WTC11 (cell line): Measurements from ENCODE around the gene EEF2K. TPM values are rescaled to one million over a fixed set of nuclear protein-coding genes. Genes with fewer than 3 reads are reported as not detected.

Experiments
- CBFB ChIP-seq: sonication (generic); formaldehyde crosslinking; IDR thresholded peaks from 2 replicates; pipeline ENCODE4 v1.8.1; 2022; ENCODE audit warnings: mild to moderate bottlenecking, low read depth, missing genetic modification reagents
- ELF4 ChIP-seq: sonication (generic); formaldehyde crosslinking; IDR thresholded peaks from 2 replicates; pipeline ENCODE4 v1.8.1; 2022; ENCODE audit warnings: low read depth, mild to moderate bottlenecking, moderate library complexity, missing genetic modification reagents
- EMX1 ChIP-seq: fragments of 250-450 bp; sonication (Bioruptor Pico); IDR thresholded peaks from 2 replicates; pipeline ENCODE4 v1.8.0; 2021; ENCODE audit warnings: mild to moderate bottlenecking
- FOXJ3 ChIP-seq: sonication (generic); formaldehyde crosslinking; IDR thresholded peaks from 2 replicates; pipeline ENCODE4 v1.9.0; 2021; ENCODE audit warnings: missing genetic modification reagents, mild to moderate bottlenecking, borderline replicate concordance
- FOXK1 ChIP-seq: sonication (generic); formaldehyde crosslinking; IDR thresholded peaks from 2 replicates; pipeline ENCODE4 v1.8.0; 2022; ENCODE audit warnings: mild to moderate bottlenecking, moderate library complexity, missing genetic modification reagents
- HMGXB4 ChIP-seq: sonication (generic); formaldehyde crosslinking; IDR thresholded peaks from 2 replicates; pipeline ENCODE4 v1.8.1; 2023; ENCODE audit warnings: mild to moderate bottlenecking, moderate library complexity, missing genetic modification reagents
- IRF2 ChIP-seq: sonication (generic); formaldehyde crosslinking; IDR thresholded peaks from 2 replicates; pipeline ENCODE4 v1.8.0; 2022; ENCODE audit warnings: low read depth, missing genetic modification reagents, borderline replicate concordance
- MAX ChIP-seq: sonication (generic); formaldehyde crosslinking; IDR thresholded peaks from 2 replicates; pipeline ENCODE4 v1.8.0; 2022; ENCODE audit warnings: mild to moderate bottlenecking, missing genetic modification reagents
- NFATC4 ChIP-seq: fragments of 250-450 bp; sonication (Bioruptor Pico); IDR thresholded peaks from 2 replicates; pipeline ENCODE4 v1.9.0; 2021; ENCODE audit warnings: mild to moderate bottlenecking
- NFYB ChIP-seq: sonication (generic); formaldehyde crosslinking; conservative IDR thresholded peaks from 2 replicates; pipeline ENCODE4 v1.8.0; 2022; ENCODE audit warnings: low read depth, missing genetic modification reagents
- OVOL2 ChIP-seq: fragments of 250-450 bp; sonication (Bioruptor Pico); IDR thresholded peaks from 2 replicates; pipeline ENCODE4 v1.9.0; 2021; ENCODE audit warnings: mild to moderate bottlenecking, borderline replicate concordance
- PRDM15 ChIP-seq: sonication (generic); formaldehyde crosslinking; IDR thresholded peaks from 2 replicates; pipeline ENCODE4 v1.8.0; 2022; ENCODE audit warnings: missing genetic modification reagents
- PREB ChIP-seq: sonication (generic); formaldehyde crosslinking; IDR thresholded peaks from 2 replicates; pipeline ENCODE4 v1.8.1; 2022; ENCODE audit warnings: mild to moderate bottlenecking, missing genetic modification reagents, moderate library complexity, borderline replicate concordance
- SOX15 ChIP-seq: fragments of 250-450 bp; sonication (Bioruptor Pico); IDR thresholded peaks from 2 replicates; pipeline ENCODE4 v1.9.0; 2021; ENCODE audit warnings: mild to moderate bottlenecking
- TEAD4 ChIP-seq: sonication (generic); formaldehyde crosslinking; IDR thresholded peaks from 2 replicates; pipeline ENCODE4 v1.8.0; 2022; ENCODE audit warnings: mild to moderate bottlenecking, missing genetic modification reagents
- TP53 ChIP-seq: sonication (generic); formaldehyde crosslinking; IDR thresholded peaks from 2 replicates; pipeline ENCODE4 v1.8.1; 2023; ENCODE audit warnings: mild to moderate bottlenecking, missing genetic modification reagents
- USF1 ChIP-seq: sonication (generic); formaldehyde crosslinking; IDR thresholded peaks from 2 replicates; pipeline ENCODE4 v1.8.0; 2022; ENCODE audit warnings: mild to moderate bottlenecking, missing genetic modification reagents
- ZNF396 ChIP-seq: fragments of 250-450 bp; sonication (Bioruptor Pico); IDR thresholded peaks from 2 replicates; pipeline ENCODE4 v1.8.0; 2021; ENCODE audit warnings: mild to moderate bottlenecking, moderate library complexity, borderline replicate concordance
- ZNF416 ChIP-seq: fragments of 250-450 bp; sonication (Bioruptor Pico); IDR thresholded peaks from 2 replicates; pipeline ENCODE4 v1.9.0; 2021; ENCODE audit warnings: mild to moderate bottlenecking, inconsistent platforms
- total RNA-seq: library from RNA; stranded (reverse); gene quantifications from 3 replicates; pipeline ENCODE4 v1.2.3, GENCODE V29; 2021
- TF ChIP-seq, protein P1 (sequence below): fragments of 250-450 bp; sonication (Bioruptor Pico); IDR thresholded peaks from 2 replicates; pipeline ENCODE4 v1.9.0; 2021; ENCODE audit warnings: mild to moderate bottlenecking
- TF ChIP-seq, protein P2 (sequence below): sonication (generic); formaldehyde crosslinking; IDR thresholded peaks from 2 replicates; pipeline ENCODE4 v1.8.1; 2022; ENCODE audit warnings: low read depth, missing genetic modification reagents, borderline replicate concordance
- TF ChIP-seq, protein P3 (sequence below): fragments of 250-450 bp; sonication (Bioruptor Pico); IDR thresholded peaks from 2 replicates; pipeline ENCODE4 v2.1.2; 2022; ENCODE audit warnings: mild to moderate bottlenecking, moderate library complexity
- TF ChIP-seq, protein P4 (sequence below): sonication (generic); formaldehyde crosslinking; IDR thresholded peaks from 2 replicates; pipeline ENCODE4 v1.8.0; 2023; ENCODE audit warnings: missing genetic modification reagents

The EEF2K gene
- total RNA-seq, 1 experiment from 2014 or later: 26.7 TPM

- TF ChIP-seq PRDM15 (CRISPR knock-in tag) (no peak; the same call in 1 of the 2 replicates), SOX15 (CRISPR knock-in tag) (no peak), HMGXB4 (CRISPR knock-in tag) (peak; percentile 100), FOXK1 (CRISPR knock-in tag) (peak; percentile 88), EMX1 (CRISPR knock-in tag) (0 out of 2 replicates have a peak, but pooled peaks have one; percentile 26), ZNF396 (CRISPR knock-in tag) (no peak), PREB (peak; percentile 78; the same call in 1 of the 2 replicates), OVOL2 (CRISPR knock-in tag) (no peak), CBFB (CRISPR knock-in tag) (no peak), NFATC4 (CRISPR knock-in tag) (no peak), IRF2 (CRISPR knock-in tag) (no peak), MAX (CRISPR knock-in tag) (peak; percentile 96), FOXJ3 (CRISPR knock-in tag) (no peak), ZNF416 (CRISPR knock-in tag) (no peak), TP53 (CRISPR knock-in tag) (peak; percentile 33; the same call in 1 of the 2 replicates), ELF4 (CRISPR knock-in tag) (peak; percentile 90), NFYB (CRISPR knock-in tag) (no peak; the same call in 1 of the 2 replicates), USF1 (CRISPR knock-in tag) (peak; percentile 92), TEAD4 (peak; percentile 55; the same call in 1 of the 2 replicates)
- TF ChIP-seq, protein P1, sequence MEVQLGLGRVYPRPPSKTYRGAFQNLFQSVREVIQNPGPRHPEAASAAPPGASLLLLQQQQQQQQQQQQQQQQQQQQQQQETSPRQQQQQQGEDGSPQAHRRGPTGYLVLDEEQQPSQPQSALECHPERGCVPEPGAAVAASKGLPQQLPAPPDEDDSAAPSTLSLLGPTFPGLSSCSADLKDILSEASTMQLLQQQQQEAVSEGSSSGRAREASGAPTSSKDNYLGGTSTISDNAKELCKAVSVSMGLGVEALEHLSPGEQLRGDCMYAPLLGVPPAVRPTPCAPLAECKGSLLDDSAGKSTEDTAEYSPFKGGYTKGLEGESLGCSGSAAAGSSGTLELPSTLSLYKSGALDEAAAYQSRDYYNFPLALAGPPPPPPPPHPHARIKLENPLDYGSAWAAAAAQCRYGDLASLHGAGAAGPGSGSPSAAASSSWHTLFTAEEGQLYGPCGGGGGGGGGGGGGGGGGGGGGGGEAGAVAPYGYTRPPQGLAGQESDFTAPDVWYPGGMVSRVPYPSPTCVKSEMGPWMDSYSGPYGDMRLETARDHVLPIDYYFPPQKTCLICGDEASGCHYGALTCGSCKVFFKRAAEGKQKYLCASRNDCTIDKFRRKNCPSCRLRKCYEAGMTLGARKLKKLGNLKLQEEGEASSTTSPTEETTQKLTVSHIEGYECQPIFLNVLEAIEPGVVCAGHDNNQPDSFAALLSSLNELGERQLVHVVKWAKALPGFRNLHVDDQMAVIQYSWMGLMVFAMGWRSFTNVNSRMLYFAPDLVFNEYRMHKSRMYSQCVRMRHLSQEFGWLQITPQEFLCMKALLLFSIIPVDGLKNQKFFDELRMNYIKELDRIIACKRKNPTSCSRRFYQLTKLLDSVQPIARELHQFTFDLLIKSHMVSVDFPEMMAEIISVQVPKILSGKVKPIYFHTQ: no peak
- TF ChIP-seq, protein P2, sequence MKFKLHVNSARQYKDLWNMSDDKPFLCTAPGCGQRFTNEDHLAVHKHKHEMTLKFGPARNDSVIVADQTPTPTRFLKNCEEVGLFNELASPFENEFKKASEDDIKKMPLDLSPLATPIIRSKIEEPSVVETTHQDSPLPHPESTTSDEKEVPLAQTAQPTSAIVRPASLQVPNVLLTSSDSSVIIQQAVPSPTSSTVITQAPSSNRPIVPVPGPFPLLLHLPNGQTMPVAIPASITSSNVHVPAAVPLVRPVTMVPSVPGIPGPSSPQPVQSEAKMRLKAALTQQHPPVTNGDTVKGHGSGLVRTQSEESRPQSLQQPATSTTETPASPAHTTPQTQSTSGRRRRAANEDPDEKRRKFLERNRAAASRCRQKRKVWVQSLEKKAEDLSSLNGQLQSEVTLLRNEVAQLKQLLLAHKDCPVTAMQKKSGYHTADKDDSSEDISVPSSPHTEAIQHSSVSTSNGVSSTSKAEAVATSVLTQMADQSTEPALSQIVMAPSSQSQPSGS (CRISPR knock-in tag): 0 out of 2 replicates have a peak, but pooled peaks have one; percentile 57
- TF ChIP-seq, protein P3, sequence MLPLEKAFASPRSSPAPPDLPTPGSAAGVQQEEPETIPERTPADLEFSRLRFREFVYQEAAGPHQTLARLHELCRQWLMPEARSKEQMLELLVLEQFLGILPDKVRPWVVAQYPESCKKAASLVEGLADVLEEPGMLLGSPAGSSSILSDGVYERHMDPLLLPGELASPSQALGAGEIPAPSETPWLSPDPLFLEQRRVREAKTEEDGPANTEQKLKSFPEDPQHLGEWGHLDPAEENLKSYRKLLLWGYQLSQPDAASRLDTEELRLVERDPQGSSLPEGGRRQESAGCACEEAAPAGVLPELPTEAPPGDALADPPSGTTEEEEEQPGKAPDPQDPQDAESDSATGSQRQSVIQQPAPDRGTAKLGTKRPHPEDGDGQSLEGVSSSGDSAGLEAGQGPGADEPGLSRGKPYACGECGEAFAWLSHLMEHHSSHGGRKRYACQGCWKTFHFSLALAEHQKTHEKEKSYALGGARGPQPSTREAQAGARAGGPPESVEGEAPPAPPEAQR (CRISPR knock-in tag): no peak
- TF ChIP-seq, protein P4, sequence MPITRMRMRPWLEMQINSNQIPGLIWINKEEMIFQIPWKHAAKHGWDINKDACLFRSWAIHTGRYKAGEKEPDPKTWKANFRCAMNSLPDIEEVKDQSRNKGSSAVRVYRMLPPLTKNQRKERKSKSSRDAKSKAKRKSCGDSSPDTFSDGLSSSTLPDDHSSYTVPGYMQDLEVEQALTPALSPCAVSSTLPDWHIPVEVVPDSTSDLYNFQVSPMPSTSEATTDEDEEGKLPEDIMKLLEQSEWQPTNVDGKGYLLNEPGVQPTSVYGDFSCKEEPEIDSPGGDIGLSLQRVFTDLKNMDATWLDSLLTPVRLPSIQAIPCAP (CRISPR knock-in tag): no peak
Measured at GRCh38 chr16:22297114-22297870, 91.2 kb downstream of the EEF2K start, which contains the start of gene POLR3E (continued).
